ENCODE data around the gene RRP1B.

DNA sequence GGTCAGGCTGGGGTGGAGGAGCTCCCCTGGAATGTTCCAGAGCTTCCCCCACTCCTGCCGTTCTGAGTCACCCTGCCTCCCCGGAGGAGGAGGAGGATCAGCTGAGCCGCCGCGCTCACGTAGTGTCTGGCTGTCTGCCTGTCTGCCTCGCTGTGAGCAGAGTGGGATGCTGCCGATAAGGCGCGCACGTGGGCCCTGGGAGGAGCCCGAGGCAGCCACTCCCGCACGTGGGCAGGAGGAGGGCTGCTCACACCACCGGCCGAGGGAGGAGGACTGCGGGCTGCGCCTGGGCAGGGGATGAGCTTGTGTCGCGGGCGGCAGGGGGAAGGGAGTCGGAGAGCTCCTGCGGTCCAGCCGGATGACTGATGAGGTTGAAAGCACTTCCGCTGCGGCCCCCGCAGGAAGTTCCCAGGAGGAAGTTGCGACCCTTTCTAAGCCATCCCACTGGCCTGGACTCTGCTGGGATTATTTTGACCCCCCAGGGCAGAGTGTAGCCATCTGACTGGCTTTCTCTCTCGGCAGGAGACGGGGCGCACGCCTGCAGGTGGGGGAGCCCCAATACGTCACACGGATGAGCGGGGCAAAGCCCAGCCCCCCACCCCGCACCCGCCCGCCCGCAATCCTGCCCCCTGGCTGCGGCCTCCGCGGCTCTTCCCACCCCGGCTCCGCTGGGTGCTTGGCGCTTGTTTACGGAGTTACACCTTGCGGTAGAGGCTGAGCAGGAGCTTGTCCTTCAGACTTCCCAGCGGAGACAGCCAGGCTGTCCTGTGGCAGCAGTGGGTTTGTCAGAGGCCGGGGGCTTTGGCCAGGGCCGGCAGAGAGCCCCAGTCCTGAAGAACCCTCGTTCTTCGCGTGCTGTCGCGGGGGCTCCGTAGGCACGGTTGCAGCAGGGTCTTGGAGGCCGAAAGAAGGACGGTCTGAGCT lies 69.4 kb downstream of the RRP1B start:
- TF ChIP-seq POLR2A (IDR thresholded peaks at IDR 0.05; ENCODE audit: low read length): peak; percentile 92
- peak; percentile 78 for TF ChIP-seq GATA1 (IDR thresholded peaks at IDR 0.05; ENCODE audit: low read depth, low read length)
